ENCODE data around the gene TPM1.

Gene TPM1

DNA sequence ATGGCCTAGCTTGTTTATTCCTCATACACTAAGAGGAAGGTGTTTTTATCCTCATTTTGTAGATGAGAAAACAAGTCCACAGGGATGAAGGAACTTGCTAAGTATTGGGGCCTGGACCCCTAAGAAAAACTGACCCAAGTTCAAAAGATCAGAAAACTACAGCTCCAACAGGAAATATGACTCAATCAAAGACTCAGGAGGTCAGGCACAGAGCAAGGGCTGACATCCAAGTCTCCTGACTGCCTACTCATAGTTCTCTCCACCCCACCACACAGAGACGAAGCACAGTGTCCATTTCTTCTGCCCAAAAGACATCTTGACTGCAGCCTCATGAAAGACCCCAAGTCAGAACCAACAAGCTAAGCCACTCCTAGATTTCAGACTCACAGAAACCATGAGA lies 26.9 kb upstream of the TPM1 start:
- H3K9me3 ChIP-seq = no peaks in the 10 kb centered on the region
- H3K4me3 ChIP-seq = no peak overlapping the region
- no peak for TF ChIP-seq Cebpa-rat (IDR thresholded peaks at IDR 0.05)
- H4K20me1 ChIP-seq = no peaks in the 10 kb centered on the region
- H3K36me3 ChIP-seq = no peaks in the 10 kb centered on the region
- H3K4me1 ChIP-seq = no peaks in the 10 kb centered on the region
- no peak overlapping the region for H3K9ac ChIP-seq
- no peaks in the 10 kb centered on the region for H3K27me3 ChIP-seq
- H3K4me2 ChIP-seq = no peak overlapping the region
- H3K27ac ChIP-seq = no peak overlapping the region

DNA sequence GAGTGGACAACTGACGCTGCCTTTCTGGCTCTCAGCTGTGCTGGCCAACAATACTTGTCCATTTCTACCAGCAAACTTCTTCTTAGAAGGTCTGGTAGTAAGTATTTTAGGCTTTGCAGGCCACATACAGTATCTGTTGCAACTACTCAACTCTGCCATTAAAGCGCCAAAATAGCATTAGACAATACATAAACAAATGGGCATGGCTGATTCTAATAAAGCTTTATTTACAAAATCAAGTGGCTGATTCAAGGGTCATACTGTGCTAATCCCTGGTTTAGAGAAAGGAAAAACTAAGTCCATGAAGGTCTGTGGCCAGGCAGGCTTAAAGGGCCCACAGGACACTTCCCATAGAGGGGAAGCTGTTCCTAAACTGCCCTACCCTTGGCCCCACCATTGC lies 26.3 kb upstream of the TPM1 start:
- Histone ChIP-seq H3K4me1 (no peaks in the 10 kb centered on the region), H3K4me3 (no peak overlapping the region), H3K27ac (no peak overlapping the region), H3K9ac (no peak overlapping the region), H4K20me1 (no peaks in the 10 kb centered on the region), H3K4me2 (no peak overlapping the region), H3K36me3 (no peaks in the 10 kb centered on the region), H3K27me3 (no peaks in the 10 kb centered on the region), H3K9me3 (no peaks in the 10 kb centered on the region)
- TF ChIP-seq Cebpa-rat (IDR thresholded peaks at IDR 0.05) = no peak

DNA sequence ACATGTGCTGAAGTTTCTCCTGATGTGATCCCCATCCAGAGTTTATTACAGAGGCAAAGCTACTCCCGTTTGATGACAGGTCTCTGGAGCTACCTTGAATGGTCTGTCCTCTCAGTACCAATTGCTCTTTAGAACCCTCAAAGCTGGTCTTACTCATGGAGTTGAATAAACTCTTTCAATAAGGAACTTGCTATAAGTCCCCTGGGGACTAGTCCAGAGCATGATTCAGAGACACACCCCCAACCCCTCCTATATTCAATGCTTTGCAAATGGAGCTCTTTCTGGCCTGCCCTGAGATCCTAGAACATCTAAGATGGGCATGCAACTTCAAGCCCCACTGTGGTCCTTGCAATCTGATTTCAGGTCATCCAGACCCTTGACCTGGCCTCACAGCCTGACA lies 23.9 kb upstream of the TPM1 start:
- no peak overlapping the region for H3K27ac ChIP-seq
- no peaks in the 10 kb centered on the region for H3K9me3 ChIP-seq
- no peak overlapping the region for H3K9ac ChIP-seq
- no peaks in the 10 kb centered on the region for H3K4me1 ChIP-seq
- H4K20me1 ChIP-seq = no peaks in the 10 kb centered on the region
- H3K4me2 ChIP-seq = no peak overlapping the region
- TF ChIP-seq Cebpa-rat (IDR thresholded peaks at IDR 0.05) = no peak
- no peaks in the 10 kb centered on the region for H3K27me3 ChIP-seq
- no peaks in the 10 kb centered on the region for H3K36me3 ChIP-seq
- no peak overlapping the region for H3K4me3 ChIP-seq

DNA sequence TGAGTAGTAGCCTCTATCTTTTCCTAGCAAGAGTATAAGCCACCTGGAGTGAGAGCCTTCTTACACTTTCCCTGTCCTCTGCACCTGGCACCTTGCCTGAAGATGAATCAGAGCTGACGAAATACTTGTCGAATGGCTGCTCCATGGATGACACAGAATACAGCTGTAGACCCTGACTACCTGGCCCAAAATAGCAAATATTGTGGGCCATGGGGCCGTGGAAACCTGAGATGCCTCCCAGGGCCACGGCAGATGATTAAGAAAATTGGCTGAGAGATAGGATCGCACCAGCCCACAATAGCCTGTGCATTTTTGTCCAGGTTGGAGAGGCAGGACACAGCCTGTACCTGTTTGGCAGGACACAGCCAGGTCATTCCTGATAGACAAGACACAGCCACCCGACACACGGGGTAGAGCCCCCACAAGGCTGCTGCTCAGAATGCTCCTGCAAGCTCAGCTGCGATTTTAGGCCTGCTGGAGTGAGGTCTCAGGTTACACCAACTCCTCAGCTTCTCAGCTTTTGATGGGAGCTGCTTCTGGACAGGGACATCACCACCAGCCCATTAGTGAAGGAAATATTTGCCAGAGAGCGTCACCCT lies 22.9 kb upstream of the TPM1 start:
- Histone ChIP-seq H3K27me3 (no peaks in the 10 kb centered on the region), H3K4me3 (no peak overlapping the region), H4K20me1 (no peaks in the 10 kb centered on the region), H3K27ac (no peak overlapping the region), H3K9me3 (no peaks in the 10 kb centered on the region), H3K4me2 (no peak overlapping the region), H3K36me3 (no peaks in the 10 kb centered on the region), H3K9ac (no peak overlapping the region), H3K4me1 (no peaks in the 10 kb centered on the region)
- TF ChIP-seq Cebpa-rat (IDR thresholded peaks at IDR 0.05) = no peak

DNA sequence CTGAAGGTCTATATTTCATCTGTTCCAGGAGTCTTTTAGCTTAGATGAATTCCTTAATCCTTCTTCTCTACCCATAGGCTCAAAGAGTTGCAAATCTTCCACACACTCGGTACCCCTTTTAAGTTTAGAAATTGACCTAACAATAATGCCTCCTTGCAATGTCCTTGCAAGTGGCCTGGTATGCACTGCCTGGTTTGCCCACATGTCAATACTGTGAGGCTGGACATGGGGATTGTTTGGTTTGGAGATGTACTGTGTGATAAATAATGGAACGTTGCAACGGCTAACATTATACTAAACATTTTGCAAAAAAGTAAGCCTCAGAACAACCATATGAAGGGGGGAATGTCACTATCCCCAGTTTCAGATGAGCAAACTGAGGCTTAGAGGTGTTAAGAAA lies 22.4 kb upstream of the TPM1 start:
- Histone ChIP-seq H3K36me3 (no peaks in the 10 kb centered on the region), H3K4me1 (no peaks in the 10 kb centered on the region), H3K4me3 (no peak overlapping the region), H3K27me3 (no peaks in the 10 kb centered on the region), H3K27ac (no peak overlapping the region), H3K9me3 (no peaks in the 10 kb centered on the region), H3K9ac (no peak overlapping the region), H4K20me1 (no peaks in the 10 kb centered on the region), H3K4me2 (no peak overlapping the region)
- TF ChIP-seq Cebpa-rat (IDR thresholded peaks at IDR 0.05) = no peak

DNA sequence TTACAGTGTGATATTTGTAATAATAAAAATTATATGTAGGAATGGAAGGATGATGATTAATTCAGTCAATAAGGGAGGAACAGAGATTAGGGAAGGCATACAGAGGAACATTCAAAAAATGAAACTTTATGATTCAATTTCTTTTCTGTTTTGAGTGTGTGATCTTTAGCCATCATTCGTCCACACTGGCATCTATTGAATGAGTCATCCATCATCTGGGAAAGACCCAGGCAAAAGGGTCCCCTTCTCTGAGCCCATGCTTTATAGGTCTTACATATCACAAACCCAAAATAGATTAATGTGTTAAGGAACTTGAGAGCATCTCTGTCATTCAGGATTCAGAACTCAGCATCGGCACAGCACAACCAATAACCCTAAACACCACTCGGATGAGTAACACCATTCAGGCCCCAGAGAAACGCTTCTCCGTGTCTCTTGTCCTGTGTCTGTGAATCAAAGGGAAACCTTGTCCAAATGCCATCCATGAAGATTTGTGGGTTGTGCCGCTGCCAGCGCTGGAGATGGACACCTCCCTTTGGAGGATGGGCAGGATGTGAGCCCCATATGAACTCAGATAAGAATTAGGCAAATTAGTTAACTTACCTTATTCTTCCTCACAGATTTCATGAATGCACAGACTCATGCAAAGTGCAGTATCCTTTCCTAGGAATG lies 21.7 kb upstream of the TPM1 start:
- H3K9me3 ChIP-seq = no peaks in the 10 kb centered on the region
- no peaks in the 10 kb centered on the region for H3K36me3 ChIP-seq
- no peaks in the 10 kb centered on the region for H3K27me3 ChIP-seq
- no peaks in the 10 kb centered on the region for H3K4me1 ChIP-seq
- H3K4me3 ChIP-seq = no peak overlapping the region
- TF ChIP-seq Cebpa-rat (IDR thresholded peaks at IDR 0.05) = no peak
- H3K9ac ChIP-seq = no peak overlapping the region
- H3K4me2 ChIP-seq = no peak overlapping the region
- H3K27ac ChIP-seq = no peak overlapping the region
- H4K20me1 ChIP-seq = no peaks in the 10 kb centered on the region

DNA sequence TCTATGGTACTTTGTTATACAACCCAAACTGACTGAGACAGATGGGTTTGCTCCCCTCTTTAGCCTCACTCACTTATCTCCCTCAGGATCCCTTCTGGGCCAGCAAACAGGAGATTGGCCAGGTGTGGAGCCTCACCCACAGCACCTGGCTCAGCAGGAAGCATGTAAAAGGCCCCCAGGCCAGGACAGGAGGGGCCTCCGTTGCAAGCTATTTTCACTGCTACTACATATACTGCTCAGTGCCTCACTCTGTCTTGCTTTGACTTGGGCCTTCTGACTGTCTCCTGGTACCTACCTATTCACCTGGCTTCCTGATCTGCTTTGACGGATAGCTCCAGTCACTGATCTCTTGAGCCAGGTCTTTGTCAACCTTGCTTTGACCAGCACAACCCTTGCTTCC lies 20.4 kb upstream of the TPM1 start:
- no peaks in the 10 kb centered on the region for H3K27me3 ChIP-seq
- H3K4me1 ChIP-seq = no peaks in the 10 kb centered on the region
- H3K4me2 ChIP-seq = no peak overlapping the region
- H3K36me3 ChIP-seq = no peaks in the 10 kb centered on the region
- no peak for TF ChIP-seq Cebpa-rat (IDR thresholded peaks at IDR 0.05)
- H4K20me1 ChIP-seq = no peaks in the 10 kb centered on the region
- H3K9me3 ChIP-seq = no peaks in the 10 kb centered on the region
- H3K9ac ChIP-seq = no peak overlapping the region
- no peak overlapping the region for H3K4me3 ChIP-seq
- no peak overlapping the region for H3K27ac ChIP-seq

DNA sequence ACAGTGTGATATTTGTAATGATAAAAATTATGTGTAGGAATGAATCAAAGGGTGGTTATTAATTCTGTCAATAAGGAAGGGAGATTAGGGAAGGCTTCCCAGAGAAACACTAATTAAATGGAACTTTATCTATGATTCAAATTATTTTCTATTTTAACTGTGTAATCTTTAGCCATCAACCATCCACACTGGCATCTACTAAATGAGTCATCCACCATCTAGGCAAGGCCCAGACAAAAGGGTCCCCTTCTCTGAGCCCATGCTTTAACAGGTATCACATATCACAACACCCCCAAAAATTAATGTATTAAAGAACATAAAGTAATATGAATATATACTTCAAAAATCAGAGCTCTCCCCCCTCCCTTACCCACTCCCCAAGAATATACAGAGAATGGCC lies 19.9 kb upstream of the TPM1 start:
- TF ChIP-seq Cebpa-rat (IDR thresholded peaks at IDR 0.05) = no peak
- H3K4me2 ChIP-seq = no peak overlapping the region
- H3K36me3 ChIP-seq = no peaks in the 10 kb centered on the region
- H3K27ac ChIP-seq = no peak overlapping the region
- no peak overlapping the region for H3K4me3 ChIP-seq
- H3K9me3 ChIP-seq = no peaks in the 10 kb centered on the region
- no peak overlapping the region for H3K9ac ChIP-seq
- no peaks in the 10 kb centered on the region for H3K27me3 ChIP-seq
- H3K4me1 ChIP-seq = no peaks in the 10 kb centered on the region
- no peaks in the 10 kb centered on the region for H4K20me1 ChIP-seq

DNA sequence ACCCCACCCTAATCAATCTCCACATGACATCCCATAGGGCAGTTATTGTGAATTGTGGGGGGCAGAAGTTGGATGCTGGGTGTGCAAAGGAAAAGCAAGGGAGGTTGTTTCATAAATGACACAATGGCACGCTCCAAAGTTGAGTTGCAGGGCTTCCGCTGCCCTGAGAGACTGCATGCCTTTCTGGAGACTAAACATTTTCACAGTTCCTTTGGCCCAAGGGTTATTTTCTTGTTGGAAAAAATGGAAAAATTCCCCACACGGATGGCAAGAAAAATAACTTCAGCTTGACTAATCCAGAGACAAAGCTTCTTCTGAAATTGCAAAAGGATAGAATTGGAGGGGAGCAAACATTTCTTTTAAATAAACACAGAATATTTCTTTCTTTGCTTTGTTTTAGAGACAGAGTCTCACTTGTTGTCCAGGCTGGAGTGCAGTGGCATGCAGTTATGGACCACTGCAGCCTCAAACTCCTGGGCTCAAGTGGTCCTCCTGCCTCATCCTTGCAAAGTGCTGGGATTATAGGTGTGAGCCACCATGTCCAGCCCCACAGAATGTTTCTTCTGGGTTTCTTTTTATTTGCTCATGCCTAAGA lies 19.1 kb upstream of the TPM1 start:
- H3K9ac ChIP-seq = no peak overlapping the region
- H3K27me3 ChIP-seq = no peaks in the 10 kb centered on the region
- H3K4me1 ChIP-seq = no peaks in the 10 kb centered on the region
- H4K20me1 ChIP-seq = no peaks in the 10 kb centered on the region
- no peaks in the 10 kb centered on the region for H3K9me3 ChIP-seq
- no peak overlapping the region for H3K4me2 ChIP-seq
- H3K27ac ChIP-seq = no peak overlapping the region
- no peaks in the 10 kb centered on the region for H3K36me3 ChIP-seq
- no peak overlapping the region for H3K4me3 ChIP-seq
- TF ChIP-seq Cebpa-rat (IDR thresholded peaks at IDR 0.05) = no peak

DNA sequence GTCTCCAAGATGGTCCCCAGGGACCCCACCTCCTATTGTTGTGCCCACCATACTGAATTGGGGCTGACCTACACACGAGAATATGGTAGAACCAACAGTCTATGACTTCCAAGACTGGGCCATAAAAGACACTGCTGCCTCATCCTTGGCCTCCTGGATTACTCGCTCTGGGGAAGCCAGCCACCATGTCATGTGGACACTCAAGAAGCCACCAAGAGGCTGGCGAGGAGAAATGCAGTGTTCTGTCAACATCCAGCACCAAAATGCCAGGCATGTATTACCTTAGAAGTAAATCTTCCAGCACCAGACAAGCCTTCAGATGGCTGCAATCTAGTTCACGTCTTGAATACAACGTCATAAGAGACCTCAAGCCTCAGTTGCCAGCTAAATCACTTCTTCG lies 17.1 kb upstream of the TPM1 start:
- Histone ChIP-seq H3K4me1 (no peaks in the 10 kb centered on the region), H3K4me2 (no peak overlapping the region), H3K27ac (no peak overlapping the region), H3K9ac (no peak overlapping the region), H3K4me3 (no peak overlapping the region), H3K9me3 (no peaks in the 10 kb centered on the region), H3K27me3 (no peaks in the 10 kb centered on the region), H3K36me3 (no peaks in the 10 kb centered on the region), H4K20me1 (no peaks in the 10 kb centered on the region)
- no peak for TF ChIP-seq Cebpa-rat (IDR thresholded peaks at IDR 0.05)
